Measurements from ENCODE around the gene PRKCA.

PRKCA gene

GRCh38 chr17:66413559-66414520 lies 111.4 kb downstream of the PRKCA start:
- no peak overlapping the region for H3K4me3 ChIP-seq (ENCODE audit: low read depth, low read length)
- no peak for DNase-seq (ENCODE audit: low read depth)
- TF ChIP-seq MYC (IDR thresholded peaks at IDR 0.05; ENCODE audit: low read depth, low read length): no peak

GRCh38 chr17:66414561-66415175 lies 112.3 kb downstream of the PRKCA start:
- no peak overlapping the region for H3K4me3 ChIP-seq (ENCODE audit: low read depth, low read length)
- no peak for DNase-seq (ENCODE audit: low read depth)
- TF ChIP-seq MAX (IDR thresholded peaks at IDR 0.05; ENCODE audit: low read depth, low read length) (no peak), POLR2A (IDR thresholded peaks at IDR 0.05; ENCODE audit: extremely low read depth, insufficient read length) (no peak), CTCF (IDR thresholded peaks at IDR 0.05; ENCODE audit: low read depth, low read length) (no peak), MYC (IDR thresholded peaks at IDR 0.05; ENCODE audit: low read depth, low read length) (no peak)

- DNase-seq (ENCODE audit: low read depth): no peak
- TF ChIP-seq POLR2A (IDR thresholded peaks at IDR 0.05; ENCODE audit: extremely low read depth, insufficient read length): no peak
- TF ChIP-seq MYC (IDR thresholded peaks at IDR 0.05; ENCODE audit: low read depth, low read length): no peak
- no peak for TF ChIP-seq MAX (IDR thresholded peaks at IDR 0.05; ENCODE audit: low read depth, low read length)
- no peak for TF ChIP-seq CTCF (IDR thresholded peaks at IDR 0.05; ENCODE audit: low read depth, low read length)
- no peak overlapping the region for H3K4me3 ChIP-seq (ENCODE audit: low read depth, low read length)
These were observed 113.2 kb downstream of the PRKCA start for GRCh38 chr17:66415366-66416206.

GRCh38 chr17:66416207-66416940 lies 114.0 kb downstream of the PRKCA start:
- no peak for DNase-seq (ENCODE audit: low read depth)
- TF ChIP-seq MAX (IDR thresholded peaks at IDR 0.05; ENCODE audit: low read depth, low read length) (no peak), MYC (IDR thresholded peaks at IDR 0.05; ENCODE audit: low read depth, low read length) (no peak)
- H3K4me3 ChIP-seq (ENCODE audit: low read depth, low read length): no peak overlapping the region

GRCh38 chr17:66417300-66417719 lies 114.9 kb downstream of the PRKCA start:
- no peak overlapping the region for H3K4me3 ChIP-seq (ENCODE audit: low read depth, low read length)
- TF ChIP-seq MYC (IDR thresholded peaks at IDR 0.05; ENCODE audit: low read depth, low read length) (no peak), CTCF (IDR thresholded peaks at IDR 0.05; ENCODE audit: low read depth, low read length) (no peak), MAX (IDR thresholded peaks at IDR 0.05; ENCODE audit: low read depth, low read length) (no peak), POLR2A (IDR thresholded peaks at IDR 0.05; ENCODE audit: extremely low read depth, insufficient read length) (no peak)
- no peak for DNase-seq (ENCODE audit: low read depth)

- H3K4me3 ChIP-seq (ENCODE audit: low read depth, low read length): no peak overlapping the region
- no peak for TF ChIP-seq CTCF (IDR thresholded peaks at IDR 0.05; ENCODE audit: low read depth, low read length)
- DNase-seq (ENCODE audit: low read depth): no peak
These were observed 118.6 kb downstream of the PRKCA start for GRCh38 chr17:66420961-66421371.

Data from NB4 (cell line).